Left kidney (tissue), 2 donors: ENCODE data around the gene ZNF652. TPM values are rescaled to one million over a fixed set of nuclear protein-coding genes. Genes with fewer than 3 reads are reported as not detected.
"Not testable (repeated sequence)": the region's sequence is repeated elsewhere in the genome, so short reads cannot be mapped to it uniquely, and the experiment has no call there.

ENCODE experiments used
- DNase-seq: peaks from one replicate; pipeline ENCODE4 v3.0.0-alpha.2; 2013
- polyA plus RNA-seq: library from polyadenylated mRNA; unstranded; fragments of 120-200 nt; gene quantifications from one replicate; pipeline ENCODE4 v1.2.1, GENCODE V29; 2013; ENCODE audit not compliant: insufficient read length

ZNF652 gene
- polyA plus RNA-seq, 1 donor = 36.7 TPM

DNA sequence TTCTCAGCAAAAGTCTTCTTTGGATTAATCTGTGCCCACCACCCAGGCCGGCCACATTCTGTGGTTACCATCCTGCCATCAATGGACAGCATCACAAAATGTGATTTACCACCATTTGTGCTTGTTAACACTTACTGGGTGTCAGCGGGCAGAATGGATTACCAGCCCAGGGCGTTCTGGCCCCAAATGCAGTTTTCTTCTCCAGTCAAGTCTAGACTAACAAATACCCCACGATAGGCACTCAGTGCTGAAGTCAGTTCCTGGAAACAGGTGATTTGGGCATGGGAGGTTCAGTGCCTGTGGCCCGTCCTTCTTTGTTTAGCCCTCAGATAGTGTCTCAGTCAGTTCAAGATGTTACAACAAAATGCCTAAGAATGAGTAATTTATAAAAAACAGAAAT lies 92.7 kb downstream of the ZNF652 start:
- DNase-seq = no peak

DNA sequence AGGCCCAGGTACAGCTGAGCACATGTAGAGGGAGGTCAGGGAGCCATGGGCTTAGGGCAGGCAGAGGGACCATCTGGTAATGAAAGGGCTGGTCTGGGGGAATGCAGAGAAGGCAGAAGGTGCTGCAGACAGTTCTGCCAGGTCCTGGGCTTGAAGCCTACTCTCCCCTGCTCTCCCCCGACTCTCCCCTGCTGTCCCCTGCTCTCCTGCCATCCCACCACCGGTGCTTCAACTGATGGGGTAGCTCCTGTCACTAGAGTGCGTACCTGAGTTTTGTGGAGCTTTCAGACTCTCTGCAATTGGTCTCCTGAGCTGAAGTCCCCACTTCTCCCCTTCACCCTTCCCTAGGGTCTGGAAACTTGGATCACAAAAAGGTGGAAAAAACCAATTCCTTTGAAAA lies 94.1 kb downstream of the ZNF652 start:
- DNase-seq = no peak

DNA sequence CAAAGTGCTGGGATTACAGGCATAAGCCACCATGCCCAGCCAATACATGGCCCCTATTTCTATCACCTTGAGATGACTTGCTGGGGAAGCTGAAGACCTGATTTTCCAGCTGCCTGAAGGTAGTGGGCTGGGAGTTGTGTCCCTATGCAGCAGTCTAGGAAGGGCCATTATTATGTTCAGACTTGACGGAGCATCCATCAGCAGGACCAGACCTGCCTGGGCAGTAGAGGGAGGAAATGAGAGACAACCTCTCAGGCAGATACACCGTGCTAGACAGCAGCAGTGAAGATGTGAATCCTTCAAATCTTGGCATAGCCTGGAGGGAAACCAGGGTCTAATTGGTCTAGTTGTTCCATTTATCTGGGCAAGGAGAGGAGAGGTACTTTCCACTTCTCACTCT lies 95.8 kb downstream of the ZNF652 start:
- DNase-seq = no peak

DNA sequence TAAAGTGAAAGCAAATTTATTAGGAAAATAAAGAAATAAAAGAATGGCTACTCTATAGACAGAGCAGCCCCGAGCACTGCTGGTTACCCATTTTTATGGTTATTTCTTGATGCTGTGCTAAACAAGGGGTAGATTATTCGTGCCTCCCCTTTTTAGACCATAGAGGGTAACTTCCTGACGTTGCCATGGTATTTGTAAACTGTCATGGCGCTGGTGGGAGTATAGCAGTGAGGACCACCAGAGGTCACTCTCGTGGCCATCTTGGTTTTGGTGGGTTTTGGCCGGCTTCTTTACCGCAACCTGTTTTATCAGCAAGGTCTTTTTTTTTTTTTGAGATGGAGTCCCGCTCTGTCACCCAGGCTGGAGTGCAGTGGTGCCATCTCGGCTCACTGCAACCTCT lies 100.5 kb downstream of the ZNF652 start:
- not testable (repeated sequence) for DNase-seq

DNA sequence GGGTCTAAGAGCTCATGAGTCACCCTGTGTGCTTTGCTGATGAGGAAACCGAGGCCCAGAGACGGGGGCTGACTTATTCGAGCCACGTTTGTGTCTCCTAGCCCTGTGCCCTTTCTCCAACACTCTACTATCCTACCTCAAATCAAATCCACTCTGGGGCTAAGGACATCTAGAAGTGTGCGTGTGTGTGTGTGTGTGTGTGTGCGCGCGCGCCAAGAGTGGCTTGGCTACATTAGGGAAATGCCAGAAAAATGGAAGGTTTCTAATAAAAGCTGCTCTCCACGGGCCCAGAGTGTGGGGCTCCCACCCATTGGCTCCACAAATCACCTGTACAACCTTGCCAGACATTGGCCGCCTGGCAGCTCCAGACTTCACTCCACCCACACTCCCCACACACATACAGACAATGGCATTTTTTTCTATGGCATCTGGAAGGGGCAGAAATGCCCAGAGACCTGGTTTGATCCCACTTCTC lies 101.2 kb downstream of the ZNF652 start:
- DNase-seq = no peak

DNA sequence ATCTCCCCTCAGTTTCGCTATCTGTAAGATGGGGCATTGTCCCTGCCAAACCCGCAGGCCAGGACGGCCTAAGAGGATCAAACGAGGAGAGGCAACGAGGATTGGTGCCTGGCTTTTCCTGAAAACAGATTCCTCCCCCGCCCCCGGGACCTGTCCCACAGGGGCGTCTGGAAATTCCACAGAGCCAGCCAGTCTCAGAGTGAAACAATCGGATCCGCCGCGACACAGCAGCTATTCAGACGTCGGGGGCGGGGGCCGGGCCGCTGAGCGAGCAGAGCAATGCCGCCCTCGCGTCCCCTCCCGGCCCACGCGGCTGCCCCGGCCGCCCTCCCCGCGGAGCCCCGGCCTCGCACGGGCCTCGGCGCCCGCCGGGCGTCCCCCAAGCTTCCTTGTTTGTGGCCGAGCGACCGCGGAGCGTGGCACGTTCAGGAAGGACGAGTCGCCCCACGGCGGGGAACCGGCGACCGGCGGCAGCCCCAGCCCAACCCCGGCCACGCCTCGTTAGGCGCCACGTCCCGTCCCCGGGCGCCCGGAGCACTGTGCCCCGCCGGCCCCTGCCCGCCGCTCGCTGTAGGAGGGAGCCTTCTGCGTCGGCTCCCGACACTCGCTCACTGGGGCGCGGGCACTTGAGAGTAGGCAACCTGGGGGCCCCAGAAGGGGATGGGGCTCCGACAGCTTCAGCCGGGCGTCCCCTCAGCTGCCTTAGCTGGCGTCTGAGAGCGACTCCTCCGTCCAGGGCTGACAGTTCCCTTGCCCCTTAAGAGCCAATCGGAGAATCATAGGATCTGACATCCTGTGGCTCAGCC lies 101.8 kb downstream of the ZNF652 start:
- DNase-seq = peak; percentile 50

DNA sequence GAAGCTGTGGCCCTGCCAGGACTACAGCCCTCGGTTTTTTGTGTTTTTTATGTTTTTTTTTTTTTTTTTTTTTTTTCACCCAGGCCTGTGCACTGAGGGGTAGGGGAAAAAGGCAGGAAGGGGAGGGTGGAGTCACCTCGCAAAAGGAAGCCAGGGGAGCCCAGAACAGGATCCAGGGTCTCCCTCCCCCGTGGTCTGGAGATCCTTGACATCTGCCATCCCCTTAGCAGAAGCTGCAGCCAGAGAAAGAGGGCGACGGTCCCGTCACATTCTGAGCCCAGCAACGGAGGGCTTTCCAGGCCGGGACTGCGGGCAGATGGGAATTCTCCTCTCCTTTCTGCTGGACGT lies 102.4 kb downstream of the ZNF652 start:
- DNase-seq = no peak

DNA sequence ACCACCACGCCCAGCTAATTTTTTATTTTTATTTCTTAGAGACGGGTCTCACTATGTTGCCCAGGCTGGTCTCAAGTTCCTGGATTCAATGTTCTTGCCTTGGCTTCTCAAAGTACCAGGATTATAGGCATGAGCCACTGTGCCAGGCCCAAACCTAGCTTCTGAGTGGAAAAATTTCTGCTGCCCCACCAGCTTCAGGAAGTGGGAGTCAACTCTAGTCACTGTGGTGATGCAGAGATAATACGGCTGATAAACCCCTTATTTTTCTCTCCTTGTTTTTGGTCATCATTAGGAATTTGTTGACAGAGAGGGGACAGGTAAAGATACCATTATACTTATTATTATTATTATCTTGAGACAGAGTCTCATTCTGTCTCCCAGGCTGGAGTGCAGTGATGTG lies 103.7 kb downstream of the ZNF652 start:
- DNase-seq = no peak

DNA sequence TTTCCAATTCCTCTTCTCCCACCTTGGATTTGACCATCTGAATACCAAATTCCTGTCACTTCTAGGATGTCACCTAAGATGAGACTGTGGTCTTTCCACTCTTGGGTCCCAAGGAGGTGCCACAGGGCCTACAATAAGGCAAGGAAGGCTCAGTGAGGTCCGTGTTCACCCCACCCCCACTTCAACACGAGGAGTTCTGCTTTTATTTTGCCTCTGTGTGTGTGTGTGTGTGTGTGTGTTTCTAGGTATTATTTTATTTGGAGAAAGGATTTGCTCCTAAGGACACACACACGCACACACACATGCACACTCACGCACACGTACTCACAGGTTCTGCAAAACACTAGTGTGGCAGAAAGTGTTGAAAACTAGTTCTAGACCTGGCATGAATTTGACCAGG lies 106.9 kb downstream of the ZNF652 start:
- DNase-seq = no peak

DNA sequence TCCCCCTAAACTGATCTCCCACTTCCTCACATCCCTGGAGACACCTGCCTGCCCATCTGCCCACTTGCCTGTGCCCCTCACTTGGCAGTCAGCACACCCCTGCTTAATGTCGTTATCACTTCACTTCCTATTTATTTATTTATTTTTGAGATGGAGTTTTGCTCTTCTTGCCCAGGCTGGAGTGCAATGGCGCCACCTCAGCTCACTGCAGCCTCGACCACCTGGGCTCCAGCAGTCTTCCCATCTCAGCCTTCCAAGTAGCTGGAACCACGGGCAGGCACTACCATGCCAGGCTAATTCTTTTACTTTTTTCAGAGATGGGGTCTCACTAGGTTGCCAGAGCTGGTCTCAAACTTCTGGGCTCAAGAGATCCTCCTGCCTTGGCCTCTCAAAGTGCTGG lies 108.0 kb downstream of the ZNF652 start:
- no peak for DNase-seq

DNA sequence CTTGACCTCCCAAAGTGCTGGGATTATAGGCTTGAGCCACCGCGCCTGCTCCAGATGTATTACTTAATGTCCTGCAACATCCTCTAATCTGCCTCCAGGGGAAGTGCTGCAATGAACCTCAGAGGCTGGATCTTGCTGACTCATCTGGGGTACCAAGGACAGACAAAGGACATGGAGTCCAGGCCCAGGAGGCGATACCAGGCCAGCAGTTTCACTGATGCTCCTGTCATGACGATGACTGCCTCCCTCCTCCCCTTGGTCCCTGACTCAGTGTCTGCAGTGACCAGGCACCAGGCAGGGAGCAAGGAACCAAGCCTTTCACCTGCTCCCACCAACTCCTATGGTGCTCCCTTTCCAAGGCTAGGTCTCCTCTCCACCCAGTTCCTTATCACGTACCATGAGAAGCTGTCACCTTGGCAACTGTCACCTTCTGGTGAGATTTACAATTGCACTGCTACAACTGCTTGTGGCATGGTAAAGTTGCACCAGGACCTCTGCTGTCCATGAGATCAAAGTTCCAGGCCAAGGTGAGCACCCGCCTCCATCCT lies 109.8 kb downstream of the ZNF652 start:
- DNase-seq = no peak

DNA sequence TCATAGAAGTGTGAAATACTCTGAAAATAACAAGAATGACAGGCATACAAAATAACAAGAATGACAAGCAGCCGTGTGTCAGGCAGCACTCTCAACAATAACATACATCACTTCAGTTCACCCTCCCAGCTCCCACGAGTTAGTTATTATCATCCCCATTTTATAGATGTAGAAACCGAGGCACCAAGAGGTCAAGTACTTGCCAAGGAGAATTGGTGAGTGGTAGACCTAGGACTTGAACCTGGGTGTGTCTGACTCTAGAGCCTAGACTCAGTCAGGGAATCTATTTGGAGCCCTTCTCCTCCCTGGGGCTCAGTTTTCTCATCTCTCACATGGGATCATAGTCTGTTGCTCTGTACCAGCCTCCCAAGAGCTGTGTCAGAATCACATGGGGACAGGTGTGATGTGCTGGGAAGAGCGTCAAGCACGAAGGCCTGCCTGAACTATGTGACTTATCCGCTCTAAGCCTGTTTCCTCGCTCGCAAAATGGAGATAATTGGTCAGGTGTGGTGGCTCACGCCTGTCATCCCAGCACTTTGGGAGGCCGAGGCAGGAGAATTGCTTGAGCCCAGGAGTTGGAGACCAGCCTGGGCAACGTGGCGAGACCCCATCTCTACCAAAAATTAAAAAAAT lies 112.0 kb downstream of the ZNF652 start:
- no peak for DNase-seq

DNA sequence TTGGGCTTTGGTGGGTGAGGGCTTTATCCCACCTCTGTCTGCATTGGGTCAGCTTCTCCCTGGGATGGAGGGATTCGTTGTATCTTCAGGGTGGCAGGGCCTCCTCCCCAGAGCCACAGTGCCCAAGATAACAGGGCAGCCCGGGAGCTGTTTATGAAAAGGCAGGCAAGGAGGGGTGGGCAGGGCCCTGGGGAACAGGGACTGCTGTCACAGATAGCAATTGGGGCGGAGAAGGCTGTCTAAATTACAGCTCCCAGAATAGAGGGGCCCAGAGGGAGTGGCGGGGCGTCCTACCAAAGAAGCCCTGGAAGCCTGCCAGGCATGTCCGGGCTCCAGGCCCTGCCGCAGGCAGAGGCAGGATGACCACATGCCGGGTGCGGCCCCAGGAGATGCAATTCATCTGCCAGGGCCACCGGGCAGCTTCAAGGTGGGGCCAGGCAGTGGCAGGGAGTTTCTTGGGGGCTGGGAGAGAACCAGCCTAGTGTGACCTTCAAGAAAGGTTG lies 112.7 kb downstream of the ZNF652 start:
- DNase-seq = no peak

DNA sequence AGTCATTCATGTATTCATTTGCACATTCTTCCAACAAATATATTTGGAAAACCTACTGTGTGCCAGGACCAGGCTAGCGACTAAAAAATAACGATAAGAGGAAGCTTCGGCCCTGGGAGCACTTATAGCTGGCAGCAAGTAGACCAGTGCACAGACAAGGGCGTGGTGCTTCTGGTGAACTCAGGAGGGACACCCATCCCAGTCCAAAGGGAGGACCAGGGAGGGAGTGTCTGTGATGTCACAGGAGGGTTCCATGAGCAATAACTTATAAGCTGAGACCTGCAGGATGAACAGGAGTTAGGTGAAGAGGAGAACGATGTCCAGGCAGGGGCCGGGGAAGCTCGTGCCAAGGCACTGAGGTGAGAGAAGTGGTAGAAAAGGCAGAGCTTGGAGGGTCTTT lies 114.1 kb downstream of the ZNF652 start:
- DNase-seq = no peak

DNA sequence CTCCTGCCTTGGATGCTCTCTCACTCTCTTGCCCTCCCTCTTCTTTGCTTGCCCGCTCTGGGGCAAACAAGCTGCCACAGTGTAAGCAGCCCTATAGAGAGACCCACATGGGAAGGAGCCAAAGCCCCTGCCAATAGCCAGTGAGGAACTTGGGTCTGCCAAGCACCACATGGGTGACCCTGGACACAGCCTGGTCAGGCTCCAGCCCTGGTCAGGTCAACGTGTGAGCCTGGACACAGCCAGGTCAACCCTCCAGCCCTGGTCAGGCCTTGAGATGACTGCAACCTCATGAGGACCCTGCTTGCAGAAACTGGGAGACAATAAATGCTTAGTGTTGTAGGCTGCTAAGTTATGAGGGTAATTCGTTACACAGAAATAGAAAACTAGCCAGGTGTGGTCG lies 117.2 kb downstream of the ZNF652 start:
- no peak for DNase-seq

Other genes with a start within 250 kb of the ZNF652 start
- 0.73 TPM for gene B4GALNT2, start 229.5 kb downstream of the ZNF652 start, polyA plus RNA-seq
- 1.1 TPM for gene GNGT2, start 151.7 kb downstream of the ZNF652 start, polyA plus RNA-seq
- 4.2 TPM for gene ABI3, start 151.5 kb downstream of the ZNF652 start, polyA plus RNA-seq
- gene PHOSPHO1, start 131.5 kb downstream of the ZNF652 start, polyA plus RNA-seq = 1.3 TPM
- gene PHB1, start 52.6 kb upstream of the ZNF652 start, polyA plus RNA-seq = 218 TPM
- gene NGFR, start 133.0 kb upstream of the ZNF652 start, polyA plus RNA-seq = 2.9 TPM
- 0.76 TPM for gene NXPH3, start 213.6 kb upstream of the ZNF652 start, polyA plus RNA-seq